ENCODE measurements around the gene BRD3. TPM values are rescaled to one million over a fixed set of nuclear protein-coding genes. Genes with fewer than 3 reads are reported as not detected.

Gene BRD3
- total RNA-seq, 4 donors from 2014 or later = 61.6 to 70.8 (median 65.3) TPM

DNA sequence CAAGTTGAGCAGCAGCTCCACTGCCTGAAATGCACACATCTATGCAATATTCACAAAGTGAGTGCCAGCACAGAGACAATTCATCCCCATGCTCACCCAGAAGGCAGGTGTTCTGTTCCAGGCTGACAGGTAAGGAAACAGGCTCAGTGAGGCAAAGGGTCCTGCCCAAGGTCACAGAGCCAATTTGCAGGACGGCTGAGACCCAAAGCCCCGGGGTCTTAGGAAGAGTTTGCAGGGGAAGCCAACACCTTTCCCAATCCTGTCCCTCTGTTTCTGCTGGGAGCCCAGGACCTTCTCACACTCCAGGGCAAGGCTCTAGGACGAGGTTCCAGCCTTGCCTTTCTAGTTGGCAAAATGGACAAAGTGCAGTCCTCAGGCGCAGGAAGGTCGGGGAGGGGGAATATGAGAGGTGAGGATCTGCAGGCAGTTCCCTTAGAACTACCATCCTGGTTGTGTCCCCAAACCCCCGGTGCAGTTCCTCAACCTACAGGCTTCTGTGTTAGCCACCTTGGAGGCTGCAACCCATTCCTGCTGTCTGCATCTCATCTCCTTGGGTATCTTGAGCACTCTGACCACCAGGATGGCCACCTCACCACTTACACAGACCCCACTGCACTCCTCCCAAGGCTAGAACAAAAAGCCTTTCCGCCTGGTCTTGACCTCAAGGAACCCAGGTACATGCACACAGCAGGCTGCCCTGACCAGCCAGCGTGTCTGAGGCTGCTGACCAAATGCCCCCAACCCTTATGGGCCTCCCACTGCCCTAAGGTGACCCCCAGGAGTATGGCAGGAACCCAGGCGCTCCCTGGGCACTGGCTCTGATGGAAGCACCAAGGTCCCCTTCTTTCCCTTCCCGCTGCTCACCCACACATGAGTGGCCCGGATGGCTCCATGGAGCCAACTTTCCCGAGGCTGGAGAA is 1.9 kb upstream of the BRD3 start:
- no peaks in the 10 kb centered on the region for H3K27me3 ChIP-seq
- peaks cover 0 to 25% (median 14%) of the 10 kb centered on the region in 4 donors for H3K4me1 ChIP-seq
- no peak overlapping the region for H3K27ac ChIP-seq
- WGBS, 2 donors = 67 to 76% methylated on average over 12 of the region's 12 CpGs
- DNase-seq (ENCODE audit: low spot score in 2 of 2) = no peak
- no peaks in the 10 kb centered on the region for H3K9me3 ChIP-seq
- H3K36me3 ChIP-seq = no peaks in the 10 kb centered on the region
- H3K4me3 ChIP-seq = no peak overlapping the region
- TF ChIP-seq, protein P1, sequence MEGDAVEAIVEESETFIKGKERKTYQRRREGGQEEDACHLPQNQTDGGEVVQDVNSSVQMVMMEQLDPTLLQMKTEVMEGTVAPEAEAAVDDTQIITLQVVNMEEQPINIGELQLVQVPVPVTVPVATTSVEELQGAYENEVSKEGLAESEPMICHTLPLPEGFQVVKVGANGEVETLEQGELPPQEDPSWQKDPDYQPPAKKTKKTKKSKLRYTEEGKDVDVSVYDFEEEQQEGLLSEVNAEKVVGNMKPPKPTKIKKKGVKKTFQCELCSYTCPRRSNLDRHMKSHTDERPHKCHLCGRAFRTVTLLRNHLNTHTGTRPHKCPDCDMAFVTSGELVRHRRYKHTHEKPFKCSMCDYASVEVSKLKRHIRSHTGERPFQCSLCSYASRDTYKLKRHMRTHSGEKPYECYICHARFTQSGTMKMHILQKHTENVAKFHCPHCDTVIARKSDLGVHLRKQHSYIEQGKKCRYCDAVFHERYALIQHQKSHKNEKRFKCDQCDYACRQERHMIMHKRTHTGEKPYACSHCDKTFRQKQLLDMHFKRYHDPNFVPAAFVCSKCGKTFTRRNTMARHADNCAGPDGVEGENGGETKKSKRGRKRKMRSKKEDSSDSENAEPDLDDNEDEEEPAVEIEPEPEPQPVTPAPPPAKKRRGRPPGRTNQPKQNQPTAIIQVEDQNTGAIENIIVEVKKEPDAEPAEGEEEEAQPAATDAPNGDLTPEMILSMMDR (IDR thresholded peaks at IDR 0.05) = no peak
- TF ChIP-seq POLR2A (IDR thresholded peaks at IDR 0.05) = no peak
- no peak for TF ChIP-seq EP300 (IDR thresholded peaks at IDR 0.05)

DNA sequence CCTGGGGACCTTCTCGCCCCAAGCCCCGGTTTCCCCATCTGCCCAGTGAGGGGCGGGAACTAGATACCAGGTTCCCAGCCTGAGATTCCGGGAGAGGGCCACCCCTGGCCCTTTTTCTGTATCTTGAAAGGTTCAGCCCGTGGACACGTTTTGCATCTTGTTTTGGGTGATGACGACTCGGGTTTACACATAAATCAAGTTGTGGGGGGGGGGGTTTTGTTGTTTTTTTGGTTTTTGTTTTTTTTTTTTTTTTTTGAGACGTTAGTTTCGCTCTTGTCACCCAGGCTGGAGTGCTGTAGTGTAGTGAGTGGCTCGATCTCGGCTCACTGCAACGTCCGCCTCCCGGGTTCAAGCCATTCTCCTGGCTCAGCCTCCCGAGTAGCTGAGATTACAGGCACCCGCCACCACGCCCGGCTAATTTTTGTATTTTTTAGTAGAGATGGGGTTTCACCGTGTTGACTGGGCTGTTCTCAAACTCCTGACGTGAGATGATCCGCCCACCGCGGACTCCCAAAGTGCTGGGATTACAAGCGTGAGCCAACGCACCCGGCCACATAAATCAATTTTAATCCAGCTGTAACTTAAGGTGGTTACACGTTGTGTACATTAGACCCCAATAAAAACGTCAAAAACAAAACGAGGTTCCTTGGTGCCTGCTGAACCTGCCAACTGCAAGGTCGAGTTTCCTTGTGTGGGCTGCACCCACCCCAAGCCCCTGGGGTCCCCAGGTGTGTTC is 1.1 kb upstream of the BRD3 start:
- H3K36me3 ChIP-seq = no peaks in the 10 kb centered on the region
- H3K27ac ChIP-seq = peak overlapping the region; percentile 97 to 99 (median 98)
- H3K4me1 ChIP-seq = peaks cover 0 to 34% (median 22%) of the 10 kb centered on the region in 4 donors
- TF ChIP-seq POLR2A (IDR thresholded peaks at IDR 0.05) (no peak), EP300 (IDR thresholded peaks at IDR 0.05) (no peak)
- TF ChIP-seq, protein P1 (IDR thresholded peaks at IDR 0.05) = no peak
- WGBS, 2 donors = 11 to 36% methylated on average over 30 to 31 of the region's 31 CpGs
- H3K9me3 ChIP-seq = no peaks in the 10 kb centered on the region
- no peak for DNase-seq (ENCODE audit: low spot score in 2 of 2)
- no peaks in the 10 kb centered on the region for H3K27me3 ChIP-seq
- peak overlapping the region; percentile 53 to 97 (median 88) for H3K4me3 ChIP-seq

DNA sequence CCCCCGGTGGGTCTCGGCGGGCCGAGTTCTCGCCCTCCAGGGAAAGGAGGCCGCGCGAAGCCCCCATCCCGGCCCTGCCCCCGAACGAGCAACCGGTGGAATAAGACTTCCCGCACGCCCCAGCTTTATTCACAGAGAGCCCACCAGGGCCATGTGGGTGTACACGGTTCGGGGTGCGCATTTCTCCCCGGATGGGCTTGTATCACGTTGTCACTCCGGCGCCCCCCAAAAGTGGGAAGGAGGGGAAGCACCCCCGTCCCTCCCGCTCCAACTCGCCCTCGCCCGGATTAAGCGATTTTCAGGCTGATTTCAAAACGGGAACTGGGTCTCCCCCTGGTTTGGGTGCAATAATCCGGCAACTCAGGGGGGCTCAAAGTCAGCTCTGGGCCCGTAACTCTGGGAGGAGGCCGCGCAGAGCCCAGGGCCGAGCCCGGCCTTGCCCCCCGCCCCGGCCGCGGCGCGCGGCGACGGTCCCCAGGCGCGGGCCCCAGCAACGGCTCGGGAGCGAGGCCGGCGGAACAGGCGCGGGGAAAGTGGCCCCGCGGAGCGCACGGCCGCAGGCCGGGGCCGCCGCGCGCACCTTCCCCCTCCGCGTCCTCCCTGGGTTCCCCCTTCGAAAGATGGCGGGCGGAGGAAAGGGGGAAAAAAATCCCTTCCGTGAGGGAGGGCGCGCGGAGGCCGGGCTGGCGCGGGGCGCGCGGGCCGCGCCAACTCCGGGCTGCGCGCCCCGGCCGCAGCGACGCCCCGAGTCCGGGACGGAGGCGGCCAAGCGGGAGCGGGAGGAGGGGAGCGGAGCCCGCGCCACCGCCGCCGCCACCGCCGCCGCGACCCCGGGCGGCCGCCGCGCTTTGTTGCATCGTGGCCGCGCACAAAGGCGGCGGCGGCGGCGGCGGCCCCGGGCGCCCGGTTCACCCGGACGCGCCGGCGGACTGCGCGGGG is 644 bp downstream of the BRD3 start:
- 0 to 1% methylated on average over 20 to 74 of the region's 126 CpGs for WGBS, 2 donors
- H3K27ac ChIP-seq = peak overlapping the region; percentile 49 to 90 (median 74)
- no peaks in the 10 kb centered on the region for H3K36me3 ChIP-seq
- no peak for DNase-seq (ENCODE audit: low spot score in 2 of 2)
- H3K4me3 ChIP-seq = peak overlapping the region; percentile 51 to 97 (median 72)
- peaks cover 0 to 51% (median 39%) of the 10 kb centered on the region in 4 donors for H3K4me1 ChIP-seq
- no peaks in the 10 kb centered on the region for H3K27me3 ChIP-seq
- no peaks in the 10 kb centered on the region for H3K9me3 ChIP-seq
- no peak for TF ChIP-seq EP300 (IDR thresholded peaks at IDR 0.05)
- TF ChIP-seq, protein P1 (IDR thresholded peaks at IDR 0.05) = no peak
- TF ChIP-seq POLR2A (IDR thresholded peaks at IDR 0.05) = no peak

DNA sequence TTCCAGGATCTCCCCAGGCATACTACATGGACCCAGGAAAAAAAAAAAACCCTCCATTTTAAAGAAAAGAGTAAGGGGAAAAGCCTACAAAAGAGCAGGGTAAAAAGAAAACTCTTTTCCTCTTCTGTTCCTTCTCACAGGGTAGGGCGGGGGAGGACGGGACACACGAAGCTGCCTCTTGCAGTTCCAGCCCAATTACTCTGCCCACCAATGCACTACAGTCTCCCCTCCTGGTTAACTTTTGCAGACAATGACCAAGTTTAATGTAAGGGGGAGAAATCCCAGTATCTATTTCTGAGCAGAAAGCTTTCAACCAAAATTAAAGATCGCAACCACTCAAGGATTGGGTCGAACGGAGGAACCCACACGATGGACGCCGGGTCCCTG is 1.3 kb downstream of the BRD3 start:
- Histone ChIP-seq H3K4me1 (peaks cover 0 to 58% (median 45%) of the 10 kb centered on the region in 4 donors), H3K27me3 (no peaks in the 10 kb centered on the region), H3K4me3 (peak overlapping the region; percentile 51 to 97 (median 72)), H3K9me3 (no peaks in the 10 kb centered on the region), H3K27ac (peak overlapping the region; percentile 49 to 90 (median 74)), H3K36me3 (no peaks in the 10 kb centered on the region)
- TF ChIP-seq, protein P1 (IDR thresholded peaks at IDR 0.05) = no peak
- TF ChIP-seq POLR2A (IDR thresholded peaks at IDR 0.05) (no peak), EP300 (IDR thresholded peaks at IDR 0.05) (no peak)
- 2% methylated on average over 9 of the region's 9 CpGs for WGBS, 2 donors
- DNase-seq (ENCODE audit: low spot score in 2 of 2) = no peak

All from tibial nerve (tissue), 4 donors.